Measurements from ENCODE around the gene KCNJ2.

The KCNJ2 gene

DNA sequence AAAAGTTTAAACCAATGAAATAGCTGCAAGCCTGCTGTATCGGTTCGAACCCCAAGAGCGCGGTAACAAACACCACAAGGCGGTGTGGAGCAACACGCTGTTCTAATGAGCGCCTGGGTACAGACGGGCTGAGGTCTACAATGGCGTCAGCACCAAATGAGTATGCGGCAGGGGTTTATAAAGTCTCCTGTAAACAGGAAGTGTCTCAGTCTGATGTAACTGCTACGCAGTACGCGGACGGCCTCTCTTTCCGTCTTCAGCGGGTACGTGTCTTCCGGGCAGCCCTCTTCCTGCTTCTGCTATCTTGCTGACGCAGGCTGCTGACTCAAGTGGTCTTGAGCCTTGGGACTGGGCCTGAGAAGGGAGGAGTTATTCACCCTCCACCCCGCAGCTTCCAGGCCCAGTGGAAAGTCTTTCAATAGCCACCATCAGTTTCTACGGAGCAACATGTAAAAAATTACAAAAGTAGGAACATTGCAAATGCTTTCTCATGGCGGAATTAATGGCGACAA lies 40.5 kb upstream of the KCNJ2 start:
- no peak overlapping the region for H2BK5ac ChIP-seq (ENCODE audit: low read depth, low read length, poor library complexity)
- no CpG with 5 or more reads among the region's 23 CpGs for WGBS (ENCODE audit: extremely low coverage, insufficient coverage, insufficient read length)
- H2BK12ac ChIP-seq (ENCODE audit: low read length) = no peak overlapping the region
- H3K4me3 ChIP-seq (ENCODE audit: low read depth, low read length) = no peak overlapping the region
- H3K79me1 ChIP-seq (ENCODE audit: low read length) = peaks cover 2% of the 10 kb centered on the region
- H3K4me1 ChIP-seq (ENCODE audit: control insufficient read depth in 1 of 2, insufficient read depth in 2 of 2, low read length in 2 of 2) = peaks cover 5 to 7% of the 10 kb centered on the region in 2 experiments
- no peaks in the 10 kb centered on the region for H3K27me3 ChIP-seq (ENCODE audit: insufficient read depth, low read length)
- H2BK120ac ChIP-seq (ENCODE audit: insufficient read depth, low read length, poor library complexity) = no peak overlapping the region
- peaks cover 3% of the 10 kb centered on the region for H3K9me3 ChIP-seq (ENCODE audit: insufficient read depth, low read depth, low read length)
- H3K4ac ChIP-seq (ENCODE audit: low read depth, low read length) = no peak overlapping the region
- no peak overlapping the region for H3K9ac ChIP-seq (ENCODE audit: low read length)
- H3K79me2 ChIP-seq (ENCODE audit: control insufficient read depth, insufficient read depth, low read length, poor library complexity) = peaks cover 2% of the 10 kb centered on the region
- H2AK5ac ChIP-seq (ENCODE audit: low read length) = no peak overlapping the region
- no peak overlapping the region for H2AFZ ChIP-seq (ENCODE audit: insufficient read depth, low read length, poor library complexity)
- no peak overlapping the region for H3K4me2 ChIP-seq (ENCODE audit: low read length)
- DNase-seq = no peak
- H4K91ac ChIP-seq (ENCODE audit: low read depth, low read length) = peak overlapping the region; percentile 3
- peaks cover 0 to 1% of the 10 kb centered on the region in 2 experiments for H3K36me3 ChIP-seq (ENCODE audit: control insufficient read depth in 1 of 2, insufficient read depth in 2 of 2, low read length in 2 of 2)
- H4K8ac ChIP-seq (ENCODE audit: low read depth, low read length) = no peak overlapping the region
- H3K23ac ChIP-seq (ENCODE audit: low read length) = no peak overlapping the region
- no peak overlapping the region for H3K18ac ChIP-seq (ENCODE audit: low read length)
- H3K27ac ChIP-seq (ENCODE audit: low read depth, low read length) = no peak overlapping the region
- no peak overlapping the region for H4K12ac ChIP-seq (ENCODE audit: low read depth, low read length)
- no peak overlapping the region for H3K14ac ChIP-seq (ENCODE audit: low read length)

DNA sequence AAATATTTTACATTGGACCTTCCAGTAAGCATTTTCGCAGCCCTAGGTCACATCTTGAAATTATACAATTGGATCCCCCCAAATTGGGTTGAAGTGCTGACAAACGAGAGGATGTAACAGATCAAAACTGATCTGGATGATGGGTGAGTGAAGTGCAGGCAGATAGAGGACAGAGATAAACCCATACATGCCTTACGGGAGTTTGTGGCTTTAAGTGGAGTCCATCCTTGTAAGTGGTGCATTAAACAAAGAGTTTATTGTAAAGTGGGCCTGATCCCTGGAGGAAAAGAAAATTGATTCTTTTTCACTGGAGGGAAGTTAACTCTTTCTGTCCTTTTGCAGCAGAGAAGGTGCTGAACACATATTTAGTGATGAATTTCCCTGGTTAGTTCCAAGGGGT lies 39.0 kb upstream of the KCNJ2 start:
- no peak overlapping the region for H3K4me3 ChIP-seq (ENCODE audit: low read depth, low read length)
- H2BK12ac ChIP-seq (ENCODE audit: low read length) = no peak overlapping the region
- H2AFZ ChIP-seq (ENCODE audit: insufficient read depth, low read length, poor library complexity) = no peak overlapping the region
- no peak overlapping the region for H4K12ac ChIP-seq (ENCODE audit: low read depth, low read length)
- no peak overlapping the region for H3K4ac ChIP-seq (ENCODE audit: low read depth, low read length)
- H2BK5ac ChIP-seq (ENCODE audit: low read depth, low read length, poor library complexity) = no peak overlapping the region
- H3K14ac ChIP-seq (ENCODE audit: low read length) = no peak overlapping the region
- no peaks in the 10 kb centered on the region for H3K27me3 ChIP-seq (ENCODE audit: insufficient read depth, low read length)
- H3K9me3 ChIP-seq (ENCODE audit: insufficient read depth, low read depth, low read length) = peaks cover 3% of the 10 kb centered on the region
- no peak overlapping the region for H2AK5ac ChIP-seq (ENCODE audit: low read length)
- peaks cover 0 to 1% of the 10 kb centered on the region in 2 experiments for H3K36me3 ChIP-seq (ENCODE audit: control insufficient read depth in 1 of 2, insufficient read depth in 2 of 2, low read length in 2 of 2)
- H4K91ac ChIP-seq (ENCODE audit: low read depth, low read length) = no peak overlapping the region
- DNase-seq = no peak
- H3K79me2 ChIP-seq (ENCODE audit: control insufficient read depth, insufficient read depth, low read length, poor library complexity) = peaks cover 2% of the 10 kb centered on the region
- no peak overlapping the region for H3K9ac ChIP-seq (ENCODE audit: low read length)
- no peak overlapping the region for H2BK120ac ChIP-seq (ENCODE audit: insufficient read depth, low read length, poor library complexity)
- WGBS (ENCODE audit: extremely low coverage, insufficient coverage, insufficient read length) = no CpG with 5 or more reads among the region's 3 CpGs
- no peak overlapping the region for H3K18ac ChIP-seq (ENCODE audit: low read length)
- no peak overlapping the region for H3K4me2 ChIP-seq (ENCODE audit: low read length)
- H3K4me1 ChIP-seq (ENCODE audit: control insufficient read depth in 1 of 2, insufficient read depth in 2 of 2, low read length in 2 of 2) = peaks cover 5 to 7% of the 10 kb centered on the region in 2 experiments
- no peak overlapping the region for H4K8ac ChIP-seq (ENCODE audit: low read depth, low read length)
- peaks cover 2% of the 10 kb centered on the region for H3K79me1 ChIP-seq (ENCODE audit: low read length)
- no peak overlapping the region for H3K27ac ChIP-seq (ENCODE audit: low read depth, low read length)
- no peak overlapping the region for H3K23ac ChIP-seq (ENCODE audit: low read length)

DNA sequence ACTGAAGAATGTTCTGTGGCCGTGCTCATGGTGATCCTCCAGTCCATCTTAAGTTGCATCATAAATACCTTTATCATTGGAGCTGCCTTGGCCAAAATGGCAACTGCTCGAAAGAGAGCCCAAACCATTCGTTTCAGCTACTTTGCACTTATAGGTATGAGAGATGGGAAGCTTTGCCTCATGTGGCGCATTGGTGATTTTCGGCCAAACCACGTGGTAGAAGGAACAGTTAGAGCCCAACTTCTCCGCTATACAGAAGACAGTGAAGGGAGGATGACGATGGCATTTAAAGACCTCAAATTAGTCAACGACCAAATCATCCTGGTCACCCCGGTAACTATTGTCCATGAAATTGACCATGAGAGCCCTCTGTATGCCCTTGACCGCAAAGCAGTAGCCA lies 36.8 kb upstream of the KCNJ2 start:
- no peak overlapping the region for H4K8ac ChIP-seq (ENCODE audit: low read depth, low read length)
- peaks cover 3% of the 10 kb centered on the region for H3K9me3 ChIP-seq (ENCODE audit: insufficient read depth, low read depth, low read length)

DNA sequence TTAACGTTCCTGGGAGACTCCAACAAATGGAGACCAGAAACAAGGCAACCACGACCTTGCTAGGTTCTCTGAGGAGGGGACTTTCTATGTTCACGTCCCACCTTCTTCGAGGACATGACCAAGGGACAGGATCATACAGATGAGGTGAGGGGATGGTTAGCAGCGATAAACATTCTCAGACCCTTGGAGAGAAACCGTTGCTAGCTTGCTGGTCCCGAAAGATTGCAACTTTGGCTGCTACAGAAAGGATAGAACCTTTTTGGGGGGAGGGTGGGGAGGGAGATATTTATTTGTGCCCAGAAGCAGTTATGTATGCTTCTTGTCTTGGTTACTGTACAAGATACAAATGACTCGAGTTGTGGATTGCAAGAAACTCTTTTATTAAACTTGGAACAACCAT lies 35.3 kb upstream of the KCNJ2 start:
- H3K4me2 ChIP-seq (ENCODE audit: low read length) = no peak overlapping the region
- no peak overlapping the region for H4K91ac ChIP-seq (ENCODE audit: low read depth, low read length)
- no peak overlapping the region for H4K12ac ChIP-seq (ENCODE audit: low read depth, low read length)
- no peaks in the 10 kb centered on the region for H3K79me2 ChIP-seq (ENCODE audit: control insufficient read depth, insufficient read depth, low read length, poor library complexity)
- H3K9ac ChIP-seq (ENCODE audit: low read length) = no peak overlapping the region
- H2BK5ac ChIP-seq (ENCODE audit: low read depth, low read length, poor library complexity) = no peak overlapping the region
- no peak overlapping the region for H2AFZ ChIP-seq (ENCODE audit: insufficient read depth, low read length, poor library complexity)
- no peak overlapping the region for H4K8ac ChIP-seq (ENCODE audit: low read depth, low read length)
- H3K4ac ChIP-seq (ENCODE audit: low read depth, low read length) = no peak overlapping the region
- H2BK120ac ChIP-seq (ENCODE audit: insufficient read depth, low read length, poor library complexity) = no peak overlapping the region
- H3K4me1 ChIP-seq (ENCODE audit: control insufficient read depth in 1 of 2, insufficient read depth in 2 of 2, low read length in 2 of 2) = peaks cover 2% of the 10 kb centered on the region in 2 experiments
- WGBS (ENCODE audit: extremely low coverage, insufficient coverage, insufficient read length) = no CpG with 5 or more reads among the region's 8 CpGs
- H3K18ac ChIP-seq (ENCODE audit: low read length) = no peak overlapping the region
- H3K23ac ChIP-seq (ENCODE audit: low read length) = no peak overlapping the region
- H3K14ac ChIP-seq (ENCODE audit: low read length) = no peak overlapping the region
- no peak overlapping the region for H2BK12ac ChIP-seq (ENCODE audit: low read length)
- no peaks in the 10 kb centered on the region for H3K36me3 ChIP-seq (ENCODE audit: control insufficient read depth in 1 of 2, insufficient read depth in 2 of 2, low read length in 2 of 2)
- H2AK5ac ChIP-seq (ENCODE audit: low read length) = no peak overlapping the region
- peaks cover 3% of the 10 kb centered on the region for H3K9me3 ChIP-seq (ENCODE audit: insufficient read depth, low read depth, low read length)
- H3K79me1 ChIP-seq (ENCODE audit: low read length) = no peaks in the 10 kb centered on the region
- no peak for DNase-seq
- no peak overlapping the region for H3K4me3 ChIP-seq (ENCODE audit: low read depth, low read length)
- no peaks in the 10 kb centered on the region for H3K27me3 ChIP-seq (ENCODE audit: insufficient read depth, low read length)
- no peak overlapping the region for H3K27ac ChIP-seq (ENCODE audit: low read depth, low read length)

More for the DNA sequence above, 36.8 kb upstream of the KCNJ2 start:
- H2BK5ac ChIP-seq (ENCODE audit: low read depth, low read length, poor library complexity) = no peak overlapping the region
- H2AFZ ChIP-seq (ENCODE audit: insufficient read depth, low read length, poor library complexity) = no peak overlapping the region
- no peak overlapping the region for H3K27ac ChIP-seq (ENCODE audit: low read depth, low read length)
- H2BK120ac ChIP-seq (ENCODE audit: insufficient read depth, low read length, poor library complexity) = no peak overlapping the region
- H3K4me1 ChIP-seq (ENCODE audit: control insufficient read depth in 1 of 2, insufficient read depth in 2 of 2, low read length in 2 of 2) = peaks cover under 1 to 2% of the 10 kb centered on the region in 2 experiments
- H3K4me3 ChIP-seq (ENCODE audit: low read depth, low read length) = no peak overlapping the region
- no peak overlapping the region for H2BK12ac ChIP-seq (ENCODE audit: low read length)
- no peak for DNase-seq
- H4K91ac ChIP-seq (ENCODE audit: low read depth, low read length) = no peak overlapping the region
- H3K23ac ChIP-seq (ENCODE audit: low read length) = no peak overlapping the region
- peaks cover 0 to 1% of the 10 kb centered on the region in 2 experiments for H3K36me3 ChIP-seq (ENCODE audit: control insufficient read depth in 1 of 2, insufficient read depth in 2 of 2, low read length in 2 of 2)
- WGBS (ENCODE audit: extremely low coverage, insufficient coverage, insufficient read length) = no CpG with 5 or more reads among the region's 11 CpGs
- H3K27me3 ChIP-seq (ENCODE audit: insufficient read depth, low read length) = no peaks in the 10 kb centered on the region
- no peak overlapping the region for H2AK5ac ChIP-seq (ENCODE audit: low read length)
- H3K79me1 ChIP-seq (ENCODE audit: low read length) = peaks cover under 1% of the 10 kb centered on the region
- no peak overlapping the region for H3K4ac ChIP-seq (ENCODE audit: low read depth, low read length)
- H3K14ac ChIP-seq (ENCODE audit: low read length) = no peak overlapping the region
- peak overlapping the region; percentile 15 for H3K9ac ChIP-seq (ENCODE audit: low read length)
- no peak overlapping the region for H3K4me2 ChIP-seq (ENCODE audit: low read length)
- H3K18ac ChIP-seq (ENCODE audit: low read length) = no peak overlapping the region
- H4K12ac ChIP-seq (ENCODE audit: low read depth, low read length) = no peak overlapping the region
- H3K79me2 ChIP-seq (ENCODE audit: control insufficient read depth, insufficient read depth, low read length, poor library complexity) = peaks cover under 1% of the 10 kb centered on the region

All from trophoblast cell (in vitro differentiated cells and primary cell).